GM15510 (cell line): ENCODE measurements around the gene MGAT5.

ENCODE experiments used
- POLR2A ChIP-seq: IDR thresholded peaks from 3 replicates; pipeline ENCODE4 v1.6.1; 2011; ENCODE audit warnings: borderline replicate concordance; ENCODE audit not compliant: insufficient read length; ENCODE audit errors: extremely low read depth

The MGAT5 gene

GRCh38 chr2:134276381-134277172 lies 22.7 kb downstream of the MGAT5 start:
- TF ChIP-seq POLR2A = no peak

- no peak for TF ChIP-seq POLR2A
Observed at GRCh38 chr2:134277223-134277622, 23.4 kb downstream of the MGAT5 start.

GRCh38 chr2:134278553-134278952 lies 24.7 kb downstream of the MGAT5 start:
- no peak for TF ChIP-seq POLR2A

GRCh38 chr2:134279417-134279816 lies 25.5 kb downstream of the MGAT5 start:
- TF ChIP-seq POLR2A = no peak

GRCh38 chr2:134280231-134280630 lies 26.4 kb downstream of the MGAT5 start:
- no peak for TF ChIP-seq POLR2A

GRCh38 chr2:134280726-134281125 lies 26.9 kb downstream of the MGAT5 start:
- no peak for TF ChIP-seq POLR2A

- no peak for TF ChIP-seq POLR2A
Observed at GRCh38 chr2:134281815-134282419, 28.0 kb downstream of the MGAT5 start.

GRCh38 chr2:134282629-134283400 lies 28.9 kb downstream of the MGAT5 start:
- no peak for TF ChIP-seq POLR2A

GRCh38 chr2:134283661-134284060 lies 29.8 kb downstream of the MGAT5 start:
- no peak for TF ChIP-seq POLR2A

- no peak for TF ChIP-seq POLR2A
Observed at GRCh38 chr2:134284119-134284670, 30.3 kb downstream of the MGAT5 start.

GRCh38 chr2:134287323-134287722 lies 33.5 kb downstream of the MGAT5 start:
- no peak for TF ChIP-seq POLR2A

- no peak for TF ChIP-seq POLR2A
Observed at GRCh38 chr2:134288814-134289213, 34.9 kb downstream of the MGAT5 start.

GRCh38 chr2:134289225-134289624 lies 35.4 kb downstream of the MGAT5 start:
- no peak for TF ChIP-seq POLR2A

GRCh38 chr2:134290358-134290757 lies 36.5 kb downstream of the MGAT5 start:
- TF ChIP-seq POLR2A = no peak

GRCh38 chr2:134292514-134292913 lies 38.6 kb downstream of the MGAT5 start:
- TF ChIP-seq POLR2A = no peak

- TF ChIP-seq POLR2A = no peak
Observed at GRCh38 chr2:134293719-134294537, 40.1 kb downstream of the MGAT5 start.
